ENCODE results near the gene NUTM1. TPM values are rescaled to one million over a fixed set of nuclear protein-coding genes. Genes with fewer than 3 reads are reported as not detected.

Gene NUTM1
- total RNA-seq, 1 donor from 2014 or later = not detected

DNA sequence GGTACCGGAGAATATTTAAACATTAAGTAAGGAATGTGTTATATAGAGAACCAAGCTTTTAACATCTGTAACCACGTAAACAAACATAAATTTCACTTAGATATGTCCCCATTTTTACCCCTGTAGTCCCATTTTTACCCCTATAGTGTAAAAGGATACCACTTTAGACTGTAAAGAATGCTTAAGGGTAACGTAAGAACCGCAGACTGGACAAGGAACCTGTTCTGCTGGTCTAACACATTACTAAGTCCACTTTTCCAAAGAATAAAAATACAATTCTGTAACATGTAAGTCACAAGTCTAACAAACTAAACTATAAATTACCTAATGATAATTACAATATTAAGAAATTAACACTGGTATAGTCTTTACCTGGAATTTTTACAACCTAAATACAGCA is 8.4 kb upstream of the NUTM1 start:
- peak overlapping the region; percentile 47 for H3K4me3 Mint-ChIP-seq
- TF ChIP-seq, protein P1, sequence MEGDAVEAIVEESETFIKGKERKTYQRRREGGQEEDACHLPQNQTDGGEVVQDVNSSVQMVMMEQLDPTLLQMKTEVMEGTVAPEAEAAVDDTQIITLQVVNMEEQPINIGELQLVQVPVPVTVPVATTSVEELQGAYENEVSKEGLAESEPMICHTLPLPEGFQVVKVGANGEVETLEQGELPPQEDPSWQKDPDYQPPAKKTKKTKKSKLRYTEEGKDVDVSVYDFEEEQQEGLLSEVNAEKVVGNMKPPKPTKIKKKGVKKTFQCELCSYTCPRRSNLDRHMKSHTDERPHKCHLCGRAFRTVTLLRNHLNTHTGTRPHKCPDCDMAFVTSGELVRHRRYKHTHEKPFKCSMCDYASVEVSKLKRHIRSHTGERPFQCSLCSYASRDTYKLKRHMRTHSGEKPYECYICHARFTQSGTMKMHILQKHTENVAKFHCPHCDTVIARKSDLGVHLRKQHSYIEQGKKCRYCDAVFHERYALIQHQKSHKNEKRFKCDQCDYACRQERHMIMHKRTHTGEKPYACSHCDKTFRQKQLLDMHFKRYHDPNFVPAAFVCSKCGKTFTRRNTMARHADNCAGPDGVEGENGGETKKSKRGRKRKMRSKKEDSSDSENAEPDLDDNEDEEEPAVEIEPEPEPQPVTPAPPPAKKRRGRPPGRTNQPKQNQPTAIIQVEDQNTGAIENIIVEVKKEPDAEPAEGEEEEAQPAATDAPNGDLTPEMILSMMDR (conservative IDR thresholded peaks at IDR 0.05) = no peak
- no peak overlapping the region for H3K27ac Mint-ChIP-seq (ENCODE audit: unreplicated experiment)
- no peaks in the 10 kb centered on the region for H3K36me3 Mint-ChIP-seq (ENCODE audit: low read depth)
- H3K9me3 Mint-ChIP-seq = no peaks in the 10 kb centered on the region
- peaks cover 4% of the 10 kb centered on the region for H3K27me3 Mint-ChIP-seq (ENCODE audit: low read depth)
- peaks cover 12% of the 10 kb centered on the region for H3K4me1 Mint-ChIP-seq
- DNase-seq (ENCODE audit: low read depth, low spot score) = no peak

DNA sequence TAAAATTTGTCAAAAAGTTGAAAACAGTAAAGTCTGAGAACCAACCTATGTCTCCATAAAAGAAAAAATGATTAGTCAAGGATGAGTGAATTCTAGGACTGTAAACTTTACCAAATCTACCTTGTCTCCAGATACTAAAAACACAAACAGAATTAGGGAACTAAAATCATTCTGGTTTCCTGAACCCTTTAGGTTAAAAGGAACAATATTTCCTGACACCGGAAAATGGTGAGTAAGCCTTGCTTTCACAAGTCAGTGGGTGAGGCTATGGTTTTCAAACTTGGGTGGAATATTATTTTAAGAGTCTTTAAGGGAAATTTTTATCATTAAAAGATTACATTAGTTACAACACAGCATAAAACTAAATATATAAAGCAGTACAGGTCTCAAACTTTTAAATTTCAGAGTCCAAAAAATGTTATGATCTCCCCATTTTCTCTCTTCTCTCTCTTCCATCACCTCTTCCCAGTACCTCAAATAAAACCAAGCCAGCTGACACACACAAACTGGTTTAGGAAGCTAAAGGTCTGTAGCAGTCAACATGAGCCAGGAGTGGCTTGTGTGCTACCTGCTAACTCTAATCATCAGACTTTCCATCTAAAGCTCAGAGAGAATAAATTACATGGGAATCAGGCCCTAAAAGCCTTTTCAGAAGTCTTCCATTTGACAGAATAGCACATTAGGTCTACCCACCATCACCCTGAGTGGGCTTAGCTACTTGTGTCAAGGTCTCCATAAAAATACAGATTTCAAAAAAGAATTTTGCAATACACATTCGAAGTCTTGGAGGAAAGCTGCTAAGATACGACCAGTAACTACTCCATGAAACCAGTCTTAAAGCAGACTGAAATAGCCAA is 7.7 kb upstream of the NUTM1 start:
- TF ChIP-seq, protein P1 (conservative IDR thresholded peaks at IDR 0.05) = no peak
- DNase-seq (ENCODE audit: low read depth, low spot score) = no peak
- Mint-ChIP-seq H3K27ac (ENCODE audit: unreplicated experiment) (no peak overlapping the region), H3K9me3 (no peaks in the 10 kb centered on the region), H3K4me1 (peaks cover 17% of the 10 kb centered on the region), H3K36me3 (ENCODE audit: low read depth) (peaks cover 3% of the 10 kb centered on the region), H3K4me3 (no peak overlapping the region), H3K27me3 (ENCODE audit: low read depth) (peaks cover 4% of the 10 kb centered on the region)

DNA sequence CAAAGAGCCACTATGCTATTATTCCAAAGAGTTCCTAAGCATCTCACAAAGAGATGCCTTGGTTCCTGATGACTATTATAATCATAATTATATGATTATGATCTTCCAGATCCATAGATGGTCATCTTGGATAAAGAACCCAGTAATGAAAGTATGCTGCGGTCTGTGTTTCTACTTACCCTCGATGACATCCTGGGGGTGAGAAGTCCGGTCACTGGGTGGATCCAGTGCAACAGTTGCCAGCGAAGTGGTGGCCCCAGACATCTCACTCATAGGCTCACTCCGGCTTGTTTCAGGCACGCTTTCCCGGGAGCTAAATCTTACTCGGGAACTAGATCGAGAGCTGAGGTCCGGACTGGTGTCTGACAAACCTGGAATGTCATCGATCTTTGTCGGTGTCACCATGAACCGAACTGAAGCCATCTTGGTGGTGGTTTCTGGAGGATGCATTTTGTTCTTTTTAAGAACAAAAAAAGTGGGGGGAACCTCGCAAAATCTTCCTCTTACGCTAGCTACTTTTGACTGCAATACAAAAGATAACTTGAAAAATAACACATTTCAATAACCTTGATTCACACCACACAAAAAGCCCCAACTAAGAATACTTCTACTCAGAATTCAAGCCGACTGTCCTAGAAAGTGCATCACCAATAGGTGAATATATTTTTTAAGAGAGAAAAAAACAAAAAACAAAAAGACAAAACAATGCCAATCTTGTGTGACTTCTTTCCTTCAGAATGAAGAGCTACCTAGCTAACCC is 6.7 kb upstream of the NUTM1 start:
- Mint-ChIP-seq H3K4me1 (peaks cover 21% of the 10 kb centered on the region), H3K36me3 (ENCODE audit: low read depth) (peaks cover 8% of the 10 kb centered on the region), H3K27ac (ENCODE audit: unreplicated experiment) (no peak overlapping the region), H3K9me3 (no peaks in the 10 kb centered on the region), H3K27me3 (ENCODE audit: low read depth) (peaks cover 4% of the 10 kb centered on the region), H3K4me3 (peak overlapping the region; percentile 88)
- no peak for DNase-seq (ENCODE audit: low read depth, low spot score)
- TF ChIP-seq, protein P1 (conservative IDR thresholded peaks at IDR 0.05) = no peak

GRCh38 chr15:34336991-34337556 is 6.0 kb upstream of the NUTM1 start:
- no peak for DNase-seq (ENCODE audit: low read depth, low spot score)
- Mint-ChIP-seq H3K27ac (ENCODE audit: unreplicated experiment) (peak overlapping the region; percentile 94), H3K4me1 (peaks cover 27% of the 10 kb centered on the region), H3K4me3 (peak overlapping the region; percentile 88), H3K9me3 (no peaks in the 10 kb centered on the region), H3K36me3 (ENCODE audit: low read depth) (peaks cover 12% of the 10 kb centered on the region), H3K27me3 (ENCODE audit: low read depth) (peaks cover 4% of the 10 kb centered on the region)
- TF ChIP-seq, protein P1 (conservative IDR thresholded peaks at IDR 0.05) = no peak

DNA sequence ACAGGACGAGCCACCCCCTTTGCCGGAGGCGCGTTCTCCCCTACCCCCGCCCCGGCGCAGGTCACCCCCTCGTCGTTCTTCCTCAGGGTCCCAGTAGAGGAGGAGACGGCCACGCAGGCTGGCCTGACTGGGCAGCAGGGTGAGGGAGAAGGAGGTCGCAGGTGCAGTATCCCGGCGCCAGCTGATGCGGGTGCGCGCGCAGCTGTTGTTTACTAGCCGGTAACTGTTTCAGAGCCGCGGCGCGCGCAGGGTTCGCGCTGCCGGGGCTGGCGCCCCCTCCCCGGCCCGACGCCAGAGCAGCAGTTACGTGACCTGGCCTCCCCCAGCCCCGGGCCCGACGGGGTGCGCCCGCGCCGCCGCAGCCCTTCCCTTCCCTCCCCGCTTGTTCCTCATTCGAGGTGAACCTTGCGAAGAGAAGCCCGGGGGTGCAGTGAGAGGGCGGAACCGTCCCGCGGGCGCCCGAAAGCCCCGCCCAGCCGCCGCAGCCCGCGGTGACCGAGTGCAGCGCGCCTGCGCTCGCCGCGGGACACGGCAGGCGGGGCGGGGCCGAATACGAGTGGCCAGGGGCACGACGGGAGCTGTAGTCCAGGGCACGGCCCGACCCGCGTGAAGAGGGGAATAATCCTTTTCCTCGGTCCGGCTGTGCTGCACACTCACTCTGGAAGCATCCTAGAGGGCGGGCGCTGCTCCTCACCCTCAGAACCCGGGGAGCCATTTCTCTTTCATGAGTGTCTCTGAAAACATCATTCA is 5.4 kb upstream of the NUTM1 start, which contains the start of gene SLC12A6:
Gene SLC12A6, minus strand, starts transcription at position 225 of the 750 bp plus-strand sequence. CDS start 1,101 bp downstream, outside the sequence.
- peak within 1 kb of the TSS; percentile 94 for H3K27ac Mint-ChIP-seq (ENCODE audit: unreplicated experiment)
- peak within 1 kb of the TSS; percentile 88 for H3K4me3 Mint-ChIP-seq
- DNase-seq (ENCODE audit: low read depth, low spot score) = peak; percentile 86
- H3K4me1 Mint-ChIP-seq = peaks cover 28% of the 10 kb centered on the region
- TF ChIP-seq, protein P1 (conservative IDR thresholded peaks at IDR 0.05) = no peak
- H3K27me3 Mint-ChIP-seq (ENCODE audit: low read depth) = peaks cover 4% of the 10 kb centered on the region
- H3K36me3 Mint-ChIP-seq (ENCODE audit: low read depth) = peaks cover 12% of the 10 kb centered on the region
- H3K9me3 Mint-ChIP-seq = no peaks in the 10 kb centered on the region
